Bronchial epithelial cell (primary cell): Measurements from ENCODE around the gene ORAI3. TPM values are rescaled to one million over a fixed set of nuclear protein-coding genes. Genes with fewer than 3 reads are reported as not detected.

ENCODE experiments used
- DNase-seq: peaks from one replicate; pipeline ENCODE4 v3.0.0-alpha.2; 2010; ENCODE audit warnings: low read depth
- FAIRE-seq: peaks from 2 replicates; lab custom pipeline; 2011; peaks lifted over from hg19 to GRCh38; lab: Jason Lieb, UNC
- H3K27me3 ChIP-seq: 2 replicates; pipeline ENCODE4 v1.5.1; 2011; ENCODE audit warnings: low read length; ENCODE audit not compliant: control insufficient read depth, insufficient read depth
- H3K36me3 ChIP-seq: 2 replicates; pipeline ENCODE4 v1.5.1; 2011; ENCODE audit warnings: low read length; ENCODE audit not compliant: control insufficient read depth, insufficient read depth
- H3K4me3 ChIP-seq: 2 replicates; pipeline ENCODE4 v1.5.1; 2011; ENCODE audit warnings: mild to moderate bottlenecking, low read depth, low read length, control low read depth
- CTCF ChIP-seq: IDR thresholded peaks from 2 replicates; pipeline ENCODE4 v1.5.1; 2011; ENCODE audit warnings: mild to moderate bottlenecking, moderate library complexity, low read length, control low read depth, inconsistent platforms; ENCODE audit not compliant: insufficient read depth, severe bottlenecking
- total RNA-seq: library from RNA; depleted of rRNA; stranded (reverse); fragments of >200 nt; gene quantifications from 2 replicates; pipeline ENCODE4 v1.2.1, GENCODE V29; 2014

Gene ORAI3
- total RNA-seq, 1 donor from 2014 or later, result 16.6 TPM

GRCh38 chr16:30947859-30948666 lies 805 bp upstream of the ORAI3 start:
- no peak for FAIRE-seq
- Histone ChIP-seq H3K36me3 (peaks cover 5% of the 10 kb centered on the region), H3K4me3 (peak overlapping the region; percentile 84), H3K27me3 (no peaks in the 10 kb centered on the region)
- DNase-seq, result peak; percentile 89
- TF ChIP-seq CTCF, result no peak

DNA sequence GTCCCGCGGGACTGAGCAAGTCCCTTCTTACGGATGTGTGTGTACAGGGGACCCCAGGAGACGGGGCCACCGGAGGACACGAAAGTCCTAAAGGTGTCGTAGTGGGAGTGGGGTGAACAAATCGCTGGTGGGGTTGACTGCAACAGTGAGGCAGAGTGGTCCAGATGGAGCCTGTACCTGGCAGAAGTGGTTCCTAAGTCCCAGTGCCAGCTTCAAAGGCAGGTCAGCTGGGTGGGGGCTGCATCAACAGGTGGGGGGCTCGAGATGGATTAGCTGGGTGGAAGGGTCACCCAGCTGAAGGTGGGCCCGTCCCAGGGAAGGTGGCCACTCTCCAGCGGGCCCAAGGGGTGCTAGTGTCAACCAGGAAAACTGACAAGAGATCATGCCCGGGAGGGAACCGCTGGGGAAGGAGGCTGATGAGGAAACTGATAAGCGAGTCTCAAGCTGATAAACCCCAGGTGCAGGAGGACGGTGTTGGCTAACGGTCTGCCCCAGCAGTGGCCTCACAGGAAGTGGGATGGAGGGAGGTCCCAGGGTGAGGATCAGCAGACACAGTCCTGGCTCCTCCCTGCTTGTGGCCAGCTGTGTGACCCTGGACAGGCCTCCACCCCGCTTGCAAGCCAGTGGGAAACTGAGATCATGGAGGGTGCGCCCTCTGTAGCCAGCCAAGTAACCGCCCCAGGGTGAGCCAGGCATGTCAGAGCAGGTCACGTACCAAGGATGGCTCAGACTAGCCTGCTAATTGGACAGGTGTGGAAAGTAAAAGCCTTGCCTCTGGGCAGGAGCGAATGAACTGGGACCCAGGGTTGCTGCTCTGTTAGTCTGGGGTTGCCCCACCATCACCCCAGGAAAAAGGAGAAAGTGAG lies 1.0 kb downstream of the ORAI3 start:
- Histone ChIP-seq H3K4me3 (peak overlapping the region; percentile 84), H3K36me3 (peaks cover 6% of the 10 kb centered on the region), H3K27me3 (no peaks in the 10 kb centered on the region)
- DNase-seq (peak; percentile 97), FAIRE-seq (no peak)
- TF ChIP-seq CTCF, result peak; percentile 37

GRCh38 chr16:30950516-30951065 lies 1.7 kb downstream of the ORAI3 start:
- DNase-seq, result no peak
- Histone ChIP-seq H3K27me3 (no peaks in the 10 kb centered on the region), H3K4me3 (peak overlapping the region; percentile 0), H3K36me3 (peaks cover 6% of the 10 kb centered on the region)
- no peak for FAIRE-seq
- no peak for TF ChIP-seq CTCF

DNA sequence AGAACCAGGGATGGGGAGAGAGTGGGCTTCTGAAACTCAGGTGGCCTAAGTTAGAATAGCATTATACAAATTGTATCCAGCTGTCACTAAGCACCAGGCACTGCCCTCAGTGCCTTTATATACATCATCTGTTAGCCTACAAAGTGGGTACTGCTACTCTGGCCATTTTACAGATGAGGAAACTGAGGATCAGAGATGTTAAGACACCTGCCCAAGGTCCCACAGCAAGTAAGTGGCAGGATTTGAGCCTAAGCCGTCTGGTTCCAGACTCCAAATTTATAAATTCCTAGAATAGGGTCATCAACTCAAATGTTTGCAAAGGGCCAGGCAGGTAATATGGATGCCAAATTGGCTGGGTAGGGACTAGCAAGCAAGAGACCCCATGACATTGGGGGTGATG lies 2.3 kb downstream of the ORAI3 start:
- Histone ChIP-seq H3K4me3 (no peak overlapping the region), H3K36me3 (peaks cover 6% of the 10 kb centered on the region), H3K27me3 (no peaks in the 10 kb centered on the region)
- FAIRE-seq, result no peak
- DNase-seq, result no peak
- no peak for TF ChIP-seq CTCF

DNA sequence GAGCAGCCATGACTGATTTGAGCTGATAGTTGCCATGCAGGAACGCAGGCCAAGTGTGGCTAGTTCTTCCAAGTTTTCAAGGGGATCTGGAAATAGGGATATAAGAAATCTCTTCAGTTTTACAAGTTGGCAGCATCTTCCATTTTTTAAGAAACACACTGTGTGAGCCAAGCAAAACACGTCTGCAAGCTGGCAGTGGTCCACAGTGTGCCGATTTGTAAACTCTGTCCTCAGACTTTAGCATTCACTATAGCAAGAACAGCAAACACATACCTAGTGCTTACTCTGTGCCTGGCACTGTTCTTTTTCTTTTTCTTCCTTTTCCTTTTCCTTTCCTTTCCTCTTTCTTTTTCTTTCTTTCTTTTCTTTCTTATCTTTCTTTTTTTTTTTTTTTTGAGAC lies 2.9 kb downstream of the ORAI3 start:
- Histone ChIP-seq H3K36me3 (peaks cover 6% of the 10 kb centered on the region), H3K4me3 (no peak overlapping the region), H3K27me3 (no peaks in the 10 kb centered on the region)
- DNase-seq (no peak), FAIRE-seq (no peak)
- no peak for TF ChIP-seq CTCF
